ENCODE results near the gene CLDN14. TPM values are rescaled to one million over a fixed set of nuclear protein-coding genes. Genes with fewer than 3 reads are reported as not detected.

The CLDN14 gene
- polyA plus RNA-seq, 3 donors = not detected

GRCh38 chr21:36415375-36415774 lies 64.5 kb downstream of the CLDN14 start:
- H3K79me2 ChIP-seq (ENCODE audit: insufficient read depth, low read length) = no peaks in the 10 kb centered on the region
- peaks cover 4% of the 10 kb centered on the region for H3K4me1 Mint-ChIP-seq
- no peaks in the 10 kb centered on the region for H3K27me3 ChIP-seq (ENCODE audit: control insufficient read depth in 2 of 2, insufficient read depth in 2 of 2, low read length in 2 of 2)
- H3K27ac Mint-ChIP-seq = no peak overlapping the region
- intact Hi-C loops (cut with micrococcal nuclease) = no loop called here
- no peak overlapping the region for H3K4me2 ChIP-seq (replicated peaks; ENCODE audit: extremely low read depth, low read length, poor library complexity, severe bottlenecking)
- no peaks in the 10 kb centered on the region for H3K9me3 ChIP-seq (replicated peaks in 1 of 2; ENCODE audit: control insufficient read depth in 1 of 2, insufficient read depth in 1 of 2, low read length in 2 of 2)
- DNase-seq = no peak
- H3K36me3 ChIP-seq (replicated peaks in 1 of 2; ENCODE audit: control insufficient read depth in 1 of 2, insufficient read depth in 2 of 2, low read length in 2 of 2) = peaks cover 9 to 52% of the 10 kb centered on the region in 2 donors
- no peak overlapping the region for H3K4me3 ChIP-seq (replicated peaks in 1 of 3; ENCODE audit: low read depth in 2 of 3, low read length in 3 of 3)
- peaks cover 37 to 68% of the 10 kb centered on the region in 2 donors for H3K36me3 Mint-ChIP-seq
- no peak for TF ChIP-seq CTCF (IDR thresholded peaks at IDR 0.05)
- WGBS (ENCODE audit: insufficient coverage) = 100% methylated on average over 4 of the region's 6 CpGs
- H3K27me3 Mint-ChIP-seq (ENCODE audit: low read depth in 3 of 3) = peaks cover 0 to 6% (median 0%) of the 10 kb centered on the region in 3 donors
- H3K4me1 ChIP-seq (ENCODE audit: control insufficient read depth in 1 of 2, insufficient read depth in 2 of 2, low read length in 2 of 2) = no peaks in the 10 kb centered on the region
- no peak overlapping the region for H3K27ac ChIP-seq (ENCODE audit: low read depth in 1 of 2, low read length in 2 of 2)
- H4K20me1 ChIP-seq (ENCODE audit: insufficient read depth, low read length) = no peaks in the 10 kb centered on the region
- no peaks in the 10 kb centered on the region for H3K9me3 Mint-ChIP-seq
- H3K9ac ChIP-seq (ENCODE audit: insufficient read depth, low read length, poor library complexity, severe bottlenecking) = no peak overlapping the region
- no peak overlapping the region for H3K4me3 Mint-ChIP-seq
- no peak overlapping the region for H2AFZ ChIP-seq (ENCODE audit: insufficient read depth, low read depth, low read length, poor library complexity, severe bottlenecking)

GRCh38 chr21:36412916-36413315 lies 67.0 kb downstream of the CLDN14 start:
- Histone ChIP-seq H2AFZ (ENCODE audit: insufficient read depth, low read depth, low read length, poor library complexity, severe bottlenecking) (no peak overlapping the region), H3K9ac (ENCODE audit: insufficient read depth, low read length, poor library complexity, severe bottlenecking) (no peak overlapping the region), H3K4me2 (replicated peaks; ENCODE audit: extremely low read depth, low read length, poor library complexity, severe bottlenecking) (no peak overlapping the region), H3K36me3 (replicated peaks in 1 of 2; ENCODE audit: control insufficient read depth in 1 of 2, insufficient read depth in 2 of 2, low read length in 2 of 2) (peaks cover 7 to 57% of the 10 kb centered on the region in 2 donors), H3K4me1 (ENCODE audit: control insufficient read depth in 1 of 2, insufficient read depth in 2 of 2, low read length in 2 of 2) (no peaks in the 10 kb centered on the region), H3K9me3 (replicated peaks in 1 of 2; ENCODE audit: control insufficient read depth in 1 of 2, insufficient read depth in 1 of 2, low read length in 2 of 2) (no peaks in the 10 kb centered on the region), H3K79me2 (ENCODE audit: insufficient read depth, low read length) (no peaks in the 10 kb centered on the region), H3K4me3 (replicated peaks in 1 of 3; ENCODE audit: low read depth in 2 of 3, low read length in 3 of 3) (no peak overlapping the region), H4K20me1 (ENCODE audit: insufficient read depth, low read length) (no peaks in the 10 kb centered on the region), H3K27ac (ENCODE audit: low read depth in 1 of 2, low read length in 2 of 2) (no peak overlapping the region), H3K27me3 (ENCODE audit: control insufficient read depth in 2 of 2, insufficient read depth in 2 of 2, low read length in 2 of 2) (no peaks in the 10 kb centered on the region)
- no peak for DNase-seq
- no peak for TF ChIP-seq CTCF (IDR thresholded peaks at IDR 0.05)
- 99% methylated on average over 9 of the region's 11 CpGs for WGBS (ENCODE audit: insufficient coverage)
- Mint-ChIP-seq H3K4me1 (no peaks in the 10 kb centered on the region), H3K4me3 (no peak overlapping the region), H3K9me3 (peaks cover 0 to 2% (median 0%) of the 10 kb centered on the region in 7 donors), H3K27ac (no peak overlapping the region), H3K36me3 (peaks cover 39 to 79% of the 10 kb centered on the region in 2 donors), H3K27me3 (ENCODE audit: low read depth in 3 of 3) (peaks cover 0 to 4% (median 0%) of the 10 kb centered on the region in 3 donors)
- intact Hi-C loops (cut with micrococcal nuclease) = no loop called here
